GM12872 (cell line): ENCODE measurements around the gene ECEL1.

ENCODE experiments used
- CTCF ChIP-seq: IDR thresholded peaks from 3 replicates; pipeline ENCODE4 v1.5.1; 2011; ENCODE audit warnings: low read depth, mild to moderate bottlenecking, low read length, moderate library complexity; ENCODE audit not compliant: insufficient read depth

The ECEL1 gene

GRCh38 chr2:232487385-232488096 is at the start of gene ECEL1:
Gene ECEL1 (minus strand): TSS chr2:232487834. CDS start chr2:232486653, 1,181 bp downstream.
- TF ChIP-seq CTCF = no peak

GRCh38 chr2:232537079-232537478 is 49.4 kb upstream of the ECEL1 start:
- TF ChIP-seq CTCF = peak; percentile 58

- no peak for TF ChIP-seq CTCF
Measured at GRCh38 chr2:232535761-232536530, 48.3 kb upstream of the ECEL1 start.

- no peak for TF ChIP-seq CTCF
Measured at GRCh38 chr2:232534940-232535651, 47.5 kb upstream of the ECEL1 start.

GRCh38 chr2:232533944-232534710 is 46.5 kb upstream of the ECEL1 start:
- TF ChIP-seq CTCF = no peak

GRCh38 chr2:232532419-232532818 is 44.8 kb upstream of the ECEL1 start:
- TF ChIP-seq CTCF = no peak

- TF ChIP-seq CTCF = no peak
Measured at GRCh38 chr2:232530626-232531260, 43.1 kb upstream of the ECEL1 start.
